Bronchial epithelial cell (primary cell): Measurements from ENCODE around the gene DNASE1L1. TPM values are rescaled to one million over a fixed set of nuclear protein-coding genes. Genes with fewer than 3 reads are reported as not detected.

Experiments
- DNase-seq: peaks from one replicate; pipeline ENCODE4 v3.0.0-alpha.2; 2010; ENCODE audit warnings: low read depth
- FAIRE-seq: peaks from 2 replicates; lab custom pipeline; 2011; peaks lifted over from hg19 to GRCh38; lab: Jason Lieb, UNC
- H3K27me3 ChIP-seq: 2 replicates; pipeline ENCODE4 v1.5.1; 2011; ENCODE audit warnings: low read length; ENCODE audit not compliant: control insufficient read depth, insufficient read depth
- H3K36me3 ChIP-seq: 2 replicates; pipeline ENCODE4 v1.5.1; 2011; ENCODE audit warnings: low read length; ENCODE audit not compliant: control insufficient read depth, insufficient read depth
- H3K4me3 ChIP-seq: 2 replicates; pipeline ENCODE4 v1.5.1; 2011; ENCODE audit warnings: mild to moderate bottlenecking, low read depth, low read length, control low read depth
- total RNA-seq: library from RNA; depleted of rRNA; stranded (reverse); fragments of >200 nt; gene quantifications from 2 replicates; pipeline ENCODE4 v1.2.1, GENCODE V29; 2014
- TF ChIP-seq, protein P1 (sequence below): IDR thresholded peaks from 2 replicates; pipeline ENCODE4 v1.5.1; 2011; ENCODE audit warnings: mild to moderate bottlenecking, moderate library complexity, low read length, control low read depth, inconsistent platforms; ENCODE audit not compliant: insufficient read depth, severe bottlenecking

DNASE1L1 gene, protein sequence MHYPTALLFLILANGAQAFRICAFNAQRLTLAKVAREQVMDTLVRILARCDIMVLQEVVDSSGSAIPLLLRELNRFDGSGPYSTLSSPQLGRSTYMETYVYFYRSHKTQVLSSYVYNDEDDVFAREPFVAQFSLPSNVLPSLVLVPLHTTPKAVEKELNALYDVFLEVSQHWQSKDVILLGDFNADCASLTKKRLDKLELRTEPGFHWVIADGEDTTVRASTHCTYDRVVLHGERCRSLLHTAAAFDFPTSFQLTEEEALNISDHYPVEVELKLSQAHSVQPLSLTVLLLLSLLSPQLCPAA
- 38.7 and 70.7 TPM in 2 replicates for total RNA-seq

DNA sequence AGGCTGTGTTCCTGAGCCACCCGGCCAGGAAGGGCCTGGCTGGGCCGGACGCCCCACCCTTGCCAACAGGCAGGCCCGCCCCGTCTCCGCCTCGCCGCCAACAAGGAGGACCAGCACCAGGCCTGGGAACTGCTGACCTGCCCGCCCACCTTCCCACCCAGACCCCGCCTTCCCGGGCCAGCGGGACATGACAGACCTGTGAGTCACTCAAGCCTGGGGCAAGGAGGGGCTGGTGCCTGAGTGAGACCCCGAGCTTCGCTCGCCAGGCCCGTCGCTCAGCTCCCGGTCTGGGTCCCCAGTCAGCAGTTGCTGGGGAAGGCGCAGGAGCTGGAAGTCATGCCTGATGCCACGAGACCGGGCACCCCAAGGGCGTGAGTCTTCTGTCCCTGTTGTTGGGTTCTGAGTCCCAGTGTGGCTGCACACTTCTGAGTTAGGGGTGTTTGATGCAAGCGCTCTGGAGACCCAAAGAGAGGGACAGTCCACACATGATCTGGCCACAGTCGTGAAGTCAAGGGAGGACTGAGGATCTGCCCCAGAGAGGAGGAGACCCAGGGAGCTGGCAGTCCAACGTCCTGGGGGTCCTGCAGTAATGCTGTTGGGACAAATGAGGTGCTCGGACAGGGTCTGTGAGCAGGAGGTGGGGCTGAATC is at the start of gene DNASE1L1:
DNASE1L1 (minus strand) TSS at position 33 of the 650 bp plus-strand sequence. CDS start 3,686 bp downstream, outside the sequence.
- DNase-seq (peak; percentile 58), FAIRE-seq (no peak)
- TF ChIP-seq, protein P1, sequence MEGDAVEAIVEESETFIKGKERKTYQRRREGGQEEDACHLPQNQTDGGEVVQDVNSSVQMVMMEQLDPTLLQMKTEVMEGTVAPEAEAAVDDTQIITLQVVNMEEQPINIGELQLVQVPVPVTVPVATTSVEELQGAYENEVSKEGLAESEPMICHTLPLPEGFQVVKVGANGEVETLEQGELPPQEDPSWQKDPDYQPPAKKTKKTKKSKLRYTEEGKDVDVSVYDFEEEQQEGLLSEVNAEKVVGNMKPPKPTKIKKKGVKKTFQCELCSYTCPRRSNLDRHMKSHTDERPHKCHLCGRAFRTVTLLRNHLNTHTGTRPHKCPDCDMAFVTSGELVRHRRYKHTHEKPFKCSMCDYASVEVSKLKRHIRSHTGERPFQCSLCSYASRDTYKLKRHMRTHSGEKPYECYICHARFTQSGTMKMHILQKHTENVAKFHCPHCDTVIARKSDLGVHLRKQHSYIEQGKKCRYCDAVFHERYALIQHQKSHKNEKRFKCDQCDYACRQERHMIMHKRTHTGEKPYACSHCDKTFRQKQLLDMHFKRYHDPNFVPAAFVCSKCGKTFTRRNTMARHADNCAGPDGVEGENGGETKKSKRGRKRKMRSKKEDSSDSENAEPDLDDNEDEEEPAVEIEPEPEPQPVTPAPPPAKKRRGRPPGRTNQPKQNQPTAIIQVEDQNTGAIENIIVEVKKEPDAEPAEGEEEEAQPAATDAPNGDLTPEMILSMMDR, result no peak
- H3K27me3 ChIP-seq, result no peaks in the 10 kb centered on the region
- peaks cover 2% of the 10 kb centered on the region for H3K36me3 ChIP-seq
- peak within 1 kb of the TSS; percentile 40 for H3K4me3 ChIP-seq

- H3K4me3 ChIP-seq, result peak within 1 kb of the TSS; percentile 71
- H3K27me3 ChIP-seq, result no peaks in the 10 kb centered on the region
- TF ChIP-seq, protein P1, result no peak
- FAIRE-seq (no peak), DNase-seq (no peak)
- H3K36me3 ChIP-seq, result peaks cover 10% of the 10 kb centered on the region
Measured at GRCh38 chrX:154458116-154458953, 49.3 kb upstream of the DNASE1L1 start, which contains the start of gene PLXNA3. PLXNA3 (plus strand) TSS chrX:154458281; CDS start chrX:154460184, 1,903 bp downstream.

GRCh38 chrX:154457491-154458115 is 48.5 kb upstream of the DNASE1L1 start:
- Histone ChIP-seq H3K4me3 (peak overlapping the region; percentile 71), H3K27me3 (no peaks in the 10 kb centered on the region), H3K36me3 (peaks cover 6% of the 10 kb centered on the region)
- DNase-seq (peak; percentile 60), FAIRE-seq (no peak)
- TF ChIP-seq, protein P1, result no peak

DNA sequence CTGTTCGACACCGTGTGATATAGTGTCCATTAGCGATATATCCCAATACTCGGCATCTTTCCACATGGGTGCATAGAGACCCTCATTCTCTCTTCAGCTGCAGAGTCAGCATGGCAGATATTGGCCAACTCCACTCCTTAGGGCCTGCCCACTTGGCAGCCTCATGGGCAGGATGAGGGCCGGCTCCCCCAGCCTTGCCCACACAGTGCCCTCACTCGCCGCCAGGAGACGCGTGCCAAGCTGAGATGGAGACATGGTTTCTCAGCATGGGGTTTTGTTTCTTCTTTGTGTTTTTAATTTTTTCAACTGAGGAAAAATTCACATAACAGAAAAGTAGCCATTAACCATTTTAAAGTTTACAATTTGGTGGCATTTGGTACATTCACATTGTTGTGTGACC is 43.8 kb upstream of the DNASE1L1 start:
- FAIRE-seq (no peak), DNase-seq (no peak)
- H3K36me3 ChIP-seq, result peaks cover 10% of the 10 kb centered on the region
- no peak overlapping the region for H3K4me3 ChIP-seq
- no peaks in the 10 kb centered on the region for H3K27me3 ChIP-seq
- TF ChIP-seq, protein P1, result no peak

GRCh38 chrX:154450312-154450711 is 41.3 kb upstream of the DNASE1L1 start:
- Histone ChIP-seq H3K36me3 (peaks cover 16% of the 10 kb centered on the region), H3K4me3 (no peak overlapping the region), H3K27me3 (no peaks in the 10 kb centered on the region)
- FAIRE-seq (no peak), DNase-seq (no peak)
- TF ChIP-seq, protein P1, result no peak
